Stomach (tissue), 4 donors: ENCODE data around the gene FBP1.

Experiments used
- POLR2A ChIP-seq, 4 donors: fragments of 450-650 bp; IDR thresholded peaks; one replicate each; pipeline ENCODE4 v1.6.1; 2016; ENCODE audit warnings: antibody characterized with exemption in 4 of 4, control low read depth in 2 of 4, mild to moderate bottlenecking in 1 of 4, moderate library complexity in 1 of 4
- TF ChIP-seq, protein P1 (sequence below), 7 experiments: fragments of 450-650 bp in 4 of 7; fragments of 200-600 bp in 3 of 7; sonication (generic) in 3 of 7; IDR thresholded peaks; one replicate each; pipeline ENCODE4 v1.5.1; 2016 to 2019; ENCODE audit warnings: antibody characterized with exemption in 7 of 7, control low read depth in 2 of 7, mild to moderate bottlenecking in 1 of 7

DNA sequence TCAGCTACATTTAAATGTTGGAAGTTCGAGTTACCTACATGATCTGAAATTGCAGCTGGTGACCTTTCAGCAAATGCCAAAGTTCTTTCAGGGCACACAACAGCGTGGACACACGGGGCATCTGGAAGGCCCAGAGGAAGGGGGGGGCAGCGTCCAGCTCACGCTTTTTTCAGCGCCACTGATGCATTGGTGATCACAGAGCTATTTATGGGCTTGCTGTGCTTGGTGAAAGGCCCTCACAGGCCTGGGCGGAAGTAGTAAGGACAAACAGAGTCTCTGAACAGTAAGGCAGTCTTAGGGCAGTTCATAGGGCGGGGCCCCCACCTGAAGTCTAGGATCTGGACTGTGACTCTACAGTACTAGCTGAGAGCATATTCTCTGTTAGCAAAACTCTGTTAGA lies 39.1 kb downstream of the FBP1 start:
- TF ChIP-seq, protein P1, sequence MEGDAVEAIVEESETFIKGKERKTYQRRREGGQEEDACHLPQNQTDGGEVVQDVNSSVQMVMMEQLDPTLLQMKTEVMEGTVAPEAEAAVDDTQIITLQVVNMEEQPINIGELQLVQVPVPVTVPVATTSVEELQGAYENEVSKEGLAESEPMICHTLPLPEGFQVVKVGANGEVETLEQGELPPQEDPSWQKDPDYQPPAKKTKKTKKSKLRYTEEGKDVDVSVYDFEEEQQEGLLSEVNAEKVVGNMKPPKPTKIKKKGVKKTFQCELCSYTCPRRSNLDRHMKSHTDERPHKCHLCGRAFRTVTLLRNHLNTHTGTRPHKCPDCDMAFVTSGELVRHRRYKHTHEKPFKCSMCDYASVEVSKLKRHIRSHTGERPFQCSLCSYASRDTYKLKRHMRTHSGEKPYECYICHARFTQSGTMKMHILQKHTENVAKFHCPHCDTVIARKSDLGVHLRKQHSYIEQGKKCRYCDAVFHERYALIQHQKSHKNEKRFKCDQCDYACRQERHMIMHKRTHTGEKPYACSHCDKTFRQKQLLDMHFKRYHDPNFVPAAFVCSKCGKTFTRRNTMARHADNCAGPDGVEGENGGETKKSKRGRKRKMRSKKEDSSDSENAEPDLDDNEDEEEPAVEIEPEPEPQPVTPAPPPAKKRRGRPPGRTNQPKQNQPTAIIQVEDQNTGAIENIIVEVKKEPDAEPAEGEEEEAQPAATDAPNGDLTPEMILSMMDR (IDR thresholded peaks at IDR 0.05) = no peak
- no peak for TF ChIP-seq POLR2A (IDR thresholded peaks at IDR 0.05)
